GM23338 (cell line): ENCODE data around the gene CDIPT. TPM values are rescaled to one million over a fixed set of nuclear protein-coding genes. Genes with fewer than 3 reads are reported as not detected.

Experiments
- ATAC-seq: fragments of 200-7000 bp; cut with Tn5 transposase; 3 replicates; pipeline ENCODE4 v1.9.1; 2020
- DNase-seq: peaks from one replicate; pipeline ENCODE4 v3.0.0-alpha.2; 2015; ENCODE audit warnings: low spot score
- H2AFZ ChIP-seq: fragments of 200-600 bp; sonication (generic); 2 replicates; pipeline ENCODE4 v1.8.0; 2016; ENCODE audit warnings: antibody characterized with exemption, mild to moderate bottlenecking, moderate library complexity
- H3F3A ChIP-seq: fragments of 200-600 bp; sonication (generic); replicated peaks from 2 replicates; pipeline ENCODE4 v1.8.0; 2017; ENCODE audit warnings: antibody characterized with exemption, mixed run types, low read depth
- H3K27ac ChIP-seq: fragments of 200-600 bp; sonication (generic); 2 replicates; pipeline ENCODE4 v1.6.1; 2016; ENCODE audit warnings: low read depth
- H3K27me3 ChIP-seq: fragments of 200-600 bp; sonication (generic); 2 replicates; pipeline ENCODE4 v1.8.0; 2016; ENCODE audit warnings: mild to moderate bottlenecking, mixed run types, moderate library complexity; ENCODE audit not compliant: insufficient read depth
- H3K36me3 ChIP-seq: fragments of 200-600 bp; sonication (generic); 2 replicates; pipeline ENCODE4 v1.8.0; 2016; ENCODE audit warnings: mild to moderate bottlenecking; ENCODE audit not compliant: insufficient read depth
- H3K4me1 ChIP-seq: fragments of 200-600 bp; sonication (generic); 2 replicates; pipeline ENCODE4 v1.8.0; 2016; ENCODE audit warnings: mild to moderate bottlenecking, moderate library complexity; ENCODE audit not compliant: insufficient read depth
- H3K4me2 ChIP-seq: fragments of 200-600 bp; sonication (generic); 2 replicates; pipeline ENCODE4 v1.7.1; 2017; ENCODE audit warnings: mixed run types
- H3K4me3 ChIP-seq: fragments of 200-600 bp; sonication (generic); 2 replicates; pipeline ENCODE4 v1.6.1; 2016; ENCODE audit warnings: mixed run types
- H3K79me2 ChIP-seq: fragments of 200-600 bp; sonication (generic); replicated peaks from 2 replicates; pipeline ENCODE4 v1.8.0; 2017; ENCODE audit warnings: mild to moderate bottlenecking; ENCODE audit not compliant: insufficient read depth
- H3K9me2 ChIP-seq: fragments of 200-600 bp; sonication (generic); 2 replicates; pipeline ENCODE4 v1.8.0; 2017; ENCODE audit not compliant: insufficient read depth
- H4K20me1 ChIP-seq: fragments of 200-600 bp; sonication (generic); replicated peaks from 2 replicates; pipeline ENCODE4 v1.8.0; 2017; ENCODE audit warnings: mild to moderate bottlenecking; ENCODE audit not compliant: insufficient read depth
- H3K27ac Mint-ChIP-seq: 2 replicates; pipeline ENCODE4 v1.8.0; 2020; ENCODE audit warnings: inconsistent platforms, mild to moderate bottlenecking, moderate library complexity, mixed read lengths
- H3K27me3 Mint-ChIP-seq: 3 replicates; pipeline ENCODE4 v1.8.0; 2022; ENCODE audit warnings: low read depth, mild to moderate bottlenecking, moderate library complexity, mixed read lengths, inconsistent platforms; ENCODE audit not compliant: insufficient read depth, poor library complexity
- H3K36me3 Mint-ChIP-seq: 3 replicates; pipeline ENCODE4 v1.8.0; 2021; ENCODE audit warnings: low read depth, mild to moderate bottlenecking, inconsistent platforms, moderate library complexity, mixed read lengths
- H3K4me1 Mint-ChIP-seq: 3 replicates; pipeline ENCODE4 v1.8.0; 2020; ENCODE audit warnings: mild to moderate bottlenecking, inconsistent platforms, mixed read lengths
- H3K4me3 Mint-ChIP-seq: 3 replicates; pipeline ENCODE4 v1.8.0; 2021; ENCODE audit warnings: moderate library complexity, mild to moderate bottlenecking, inconsistent platforms, mixed read lengths
- H3K9me3 Mint-ChIP-seq: 3 replicates; pipeline ENCODE4 v1.8.0; 2020; ENCODE audit warnings: moderate library complexity, mild to moderate bottlenecking, inconsistent platforms, mixed read lengths
- CREB1 ChIP-seq: fragments of 250-450 bp; sonication (Bioruptor Pico); IDR thresholded peaks from 2 replicates; pipeline ENCODE4 v1.5.0; 2020; ENCODE audit warnings: low read depth, mild to moderate bottlenecking, moderate library complexity
- ETS1 ChIP-seq: IDR thresholded peaks from 2 replicates; pipeline ENCODE4 v1.6.1; 2016; ENCODE audit warnings: antibody characterized with exemption
- EZH2phosphoT487 ChIP-seq: fragments of 200-600 bp; sonication (generic); IDR thresholded peaks from one replicate; pipeline ENCODE4 v1.8.1; 2018; ENCODE audit warnings: antibody characterized with exemption; ENCODE audit not compliant: unreplicated experiment
- NANOG ChIP-seq: IDR thresholded peaks from 2 replicates; pipeline ENCODE4 v1.6.1; 2016; ENCODE audit warnings: antibody characterized with exemption, borderline replicate concordance
- POLR2AphosphoS5 ChIP-seq: IDR thresholded peaks from 2 replicates; pipeline ENCODE4 v1.6.1; 2016; ENCODE audit warnings: antibody characterized with exemption, low read depth
- REST ChIP-seq: IDR thresholded peaks from one replicate; pipeline ENCODE4 v1.6.1; 2018; ENCODE audit warnings: antibody characterized with exemption; ENCODE audit not compliant: unreplicated experiment
- ZNF331 ChIP-seq: fragments of 250-450 bp; sonication (Bioruptor Pico); IDR thresholded peaks from 2 replicates; pipeline ENCODE4 v1.5.0; 2020; ENCODE audit warnings: low read depth, mild to moderate bottlenecking, moderate library complexity
- ZNF462 ChIP-seq: fragments of 250-450 bp; sonication (Bioruptor Pico); IDR thresholded peaks from 2 replicates; pipeline ENCODE4 v1.5.0; 2020; ENCODE audit warnings: mild to moderate bottlenecking, moderate library complexity
- polyA plus RNA-seq: library from polyadenylated mRNA; unstranded; fragments of >200 nt; fragmentation: Nextera tagmentation; extraction: Ambion mirVana; gene quantifications from 2 replicates; pipeline ENCODE4 v1.2.1, GENCODE V29; 2016
- total RNA-seq: library from RNA; depleted of rRNA; stranded (reverse); fragments of >200 nt; shearing (Covaris generic); gene quantifications from 2 replicates; pipeline ENCODE4 v1.2.3, GENCODE V29; 2014

The CDIPT gene
- total and polyA plus RNA-seq, 2 experiments from 2014 or later: 36.2 to 78.1 TPM

- peaks cover 40% of the 10 kb centered on the region for H3K4me1 Mint-ChIP-seq
- no peak overlapping the region for H2AFZ ChIP-seq
- no peak for ATAC-seq
- no peak overlapping the region for H3K4me2 ChIP-seq
- peaks cover 5% of the 10 kb centered on the region; the same call in 1 of the 2 replicates for H4K20me1 ChIP-seq
- peaks cover 17% of the 10 kb centered on the region for H3K79me2 ChIP-seq
- H3K4me3 Mint-ChIP-seq: no peak overlapping the region; the same call in 2 of the 3 replicates
- H3K4me3 ChIP-seq: no peak overlapping the region
- peaks cover 16% of the 10 kb centered on the region; the same call in 1 of the 2 replicates for H3K4me1 ChIP-seq
- H3K27me3 ChIP-seq: no peaks in the 10 kb centered on the region
- TF ChIP-seq ZNF331: no peak
- TF ChIP-seq POLR2AphosphoS5: peak; percentile 24
- no peak for TF ChIP-seq REST
- TF ChIP-seq EZH2phosphoT487: no peak
- TF ChIP-seq NANOG: no peak
- TF ChIP-seq ZNF462 (CRISPR knock-in tag): no peak
- TF ChIP-seq CREB1: no peak
- no peak for TF ChIP-seq ETS1
- peaks cover 20% of the 10 kb centered on the region; the same call in 1 of the 2 replicates for H3F3A ChIP-seq
- H3K36me3 Mint-ChIP-seq: peaks cover 35% of the 10 kb centered on the region
- H3K27ac ChIP-seq: peak overlapping the region; percentile 55; the same call in 1 of the 2 replicates
- peaks cover under 1% of the 10 kb centered on the region; the same call in 1 of the 3 replicates for H3K9me3 Mint-ChIP-seq
- no peaks in the 10 kb centered on the region for H3K9me2 ChIP-seq
- peaks cover 13% of the 10 kb centered on the region for H3K36me3 ChIP-seq
- DNase-seq: no peak
- H3K27ac Mint-ChIP-seq: no peak overlapping the region
- peaks cover 10% of the 10 kb centered on the region for H3K27me3 Mint-ChIP-seq
Observed at GRCh38 chr16:29820730-29821642, 42.0 kb downstream of the CDIPT start.
